Progenitor cell of endocrine pancreas (in vitro differentiated cells): ENCODE data around the gene TMEM120A. TPM values are rescaled to one million over a fixed set of nuclear protein-coding genes. Genes with fewer than 3 reads are reported as not detected.

ENCODE experiments used
- DNase-seq: peaks from one replicate; pipeline ENCODE4 v3.0.0; 2021; ENCODE audit warnings: low spot score; ENCODE audit not compliant: unreplicated experiment
- H3K27ac Mint-ChIP-seq: 2 replicates; pipeline ENCODE4 v1.8.0; 2021; ENCODE audit warnings: mild to moderate bottlenecking, moderate library complexity, mixed read lengths
- H3K27me3 Mint-ChIP-seq: 2 replicates; pipeline ENCODE4 v1.8.0; 2021; ENCODE audit warnings: mixed read lengths
- H3K36me3 Mint-ChIP-seq: 2 replicates; pipeline ENCODE4 v1.8.0; 2022; ENCODE audit warnings: mixed read lengths; ENCODE audit not compliant: insufficient read depth
- H3K4me1 Mint-ChIP-seq: 2 replicates; pipeline ENCODE4 v1.8.0; 2021; ENCODE audit warnings: low read depth, mixed read lengths
- H3K4me3 Mint-ChIP-seq: 2 replicates; pipeline ENCODE4 v1.8.0; 2021; ENCODE audit warnings: low read depth, mild to moderate bottlenecking, moderate library complexity, mixed read lengths
- H3K9me3 Mint-ChIP-seq: 2 replicates; pipeline ENCODE4 v1.8.0; 2021; ENCODE audit warnings: low read depth, mixed read lengths
- total RNA-seq: library from RNA; stranded (reverse); gene quantifications from 2 replicates; pipeline ENCODE4 v1.2.1, GENCODE V29; 2021
- TF ChIP-seq, protein P1 (sequence below): fragments of 200-600 bp; sonication (generic); IDR thresholded peaks from one replicate; pipeline ENCODE4 v1.5.0; 2021; ENCODE audit warnings: antibody characterized with exemption, mild to moderate bottlenecking; ENCODE audit not compliant: unreplicated experiment

The TMEM120A gene
- total RNA-seq, 1 donor from 2014 or later = 35.7 TPM

DNA sequence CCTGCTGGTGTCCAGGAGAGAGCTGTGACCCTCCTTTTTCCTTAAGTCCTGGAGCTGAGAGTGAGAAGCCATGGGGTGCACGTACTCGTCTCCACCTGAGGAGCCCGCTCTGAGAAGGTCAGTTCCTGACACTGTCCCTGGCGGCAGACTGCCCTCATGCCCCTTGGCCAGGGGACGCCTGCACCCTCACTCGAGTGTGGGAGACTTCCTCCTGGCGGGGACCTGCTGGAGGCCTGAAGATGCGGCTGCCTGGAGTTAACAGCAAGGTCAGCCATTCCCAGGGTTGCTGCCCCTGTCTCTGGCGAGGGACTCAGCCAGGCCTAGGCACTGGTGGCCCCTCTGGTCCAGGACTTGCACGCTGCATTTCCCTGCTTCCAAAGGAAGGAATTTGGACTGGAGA, 26.4 kb downstream of the TMEM120A start:
- no peak for DNase-seq
- TF ChIP-seq, protein P1, sequence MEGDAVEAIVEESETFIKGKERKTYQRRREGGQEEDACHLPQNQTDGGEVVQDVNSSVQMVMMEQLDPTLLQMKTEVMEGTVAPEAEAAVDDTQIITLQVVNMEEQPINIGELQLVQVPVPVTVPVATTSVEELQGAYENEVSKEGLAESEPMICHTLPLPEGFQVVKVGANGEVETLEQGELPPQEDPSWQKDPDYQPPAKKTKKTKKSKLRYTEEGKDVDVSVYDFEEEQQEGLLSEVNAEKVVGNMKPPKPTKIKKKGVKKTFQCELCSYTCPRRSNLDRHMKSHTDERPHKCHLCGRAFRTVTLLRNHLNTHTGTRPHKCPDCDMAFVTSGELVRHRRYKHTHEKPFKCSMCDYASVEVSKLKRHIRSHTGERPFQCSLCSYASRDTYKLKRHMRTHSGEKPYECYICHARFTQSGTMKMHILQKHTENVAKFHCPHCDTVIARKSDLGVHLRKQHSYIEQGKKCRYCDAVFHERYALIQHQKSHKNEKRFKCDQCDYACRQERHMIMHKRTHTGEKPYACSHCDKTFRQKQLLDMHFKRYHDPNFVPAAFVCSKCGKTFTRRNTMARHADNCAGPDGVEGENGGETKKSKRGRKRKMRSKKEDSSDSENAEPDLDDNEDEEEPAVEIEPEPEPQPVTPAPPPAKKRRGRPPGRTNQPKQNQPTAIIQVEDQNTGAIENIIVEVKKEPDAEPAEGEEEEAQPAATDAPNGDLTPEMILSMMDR = no peak
- peaks cover 6% of the 10 kb centered on the region for H3K36me3 Mint-ChIP-seq
- no peak overlapping the region for H3K27ac Mint-ChIP-seq
- H3K9me3 Mint-ChIP-seq = no peaks in the 10 kb centered on the region
- H3K4me3 Mint-ChIP-seq = no peak overlapping the region
- no peaks in the 10 kb centered on the region for H3K27me3 Mint-ChIP-seq
- H3K4me1 Mint-ChIP-seq = peaks cover 11% of the 10 kb centered on the region

DNA sequence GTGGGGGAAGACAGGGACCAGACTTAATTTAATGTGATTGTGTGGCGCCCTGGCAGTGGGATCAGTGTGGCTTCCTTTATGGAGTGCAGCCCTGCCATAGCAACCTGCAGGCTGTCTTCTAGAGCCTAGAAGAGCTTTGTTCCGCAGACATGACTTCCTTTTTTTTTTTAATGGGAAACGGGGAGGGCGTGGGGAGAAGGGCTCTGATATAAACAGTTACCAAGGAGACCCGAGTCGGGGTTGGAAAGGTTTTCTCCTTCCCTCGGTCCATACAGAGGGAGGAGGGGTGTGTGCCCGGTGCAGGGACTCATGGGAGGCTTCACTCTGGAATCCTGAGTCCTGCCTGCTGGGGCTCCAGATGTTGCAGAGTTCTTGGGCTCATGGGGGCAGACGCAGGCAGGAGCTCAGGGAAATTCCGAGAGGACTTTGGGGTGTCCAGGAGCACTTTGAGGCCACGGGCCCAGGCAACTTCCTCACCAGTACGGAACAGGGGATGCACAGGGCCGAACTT, 26.9 kb downstream of the TMEM120A start:
- no peak for DNase-seq
- H3K4me1 Mint-ChIP-seq = peaks cover 13% of the 10 kb centered on the region
- H3K4me3 Mint-ChIP-seq = no peak overlapping the region
- H3K27ac Mint-ChIP-seq = no peak overlapping the region
- H3K27me3 Mint-ChIP-seq = no peaks in the 10 kb centered on the region
- H3K36me3 Mint-ChIP-seq = peaks cover 11% of the 10 kb centered on the region
- TF ChIP-seq, protein P1 = no peak
- no peaks in the 10 kb centered on the region for H3K9me3 Mint-ChIP-seq

GRCh38 chr7:75967055-75967454, 27.3 kb downstream of the TMEM120A start:
- Mint-ChIP-seq H3K4me1 (peaks cover 12% of the 10 kb centered on the region), H3K27me3 (no peaks in the 10 kb centered on the region), H3K36me3 (peaks cover 9% of the 10 kb centered on the region), H3K9me3 (no peaks in the 10 kb centered on the region), H3K27ac (no peak overlapping the region), H3K4me3 (no peak overlapping the region)
- TF ChIP-seq, protein P1 = no peak
- DNase-seq = no peak

DNA sequence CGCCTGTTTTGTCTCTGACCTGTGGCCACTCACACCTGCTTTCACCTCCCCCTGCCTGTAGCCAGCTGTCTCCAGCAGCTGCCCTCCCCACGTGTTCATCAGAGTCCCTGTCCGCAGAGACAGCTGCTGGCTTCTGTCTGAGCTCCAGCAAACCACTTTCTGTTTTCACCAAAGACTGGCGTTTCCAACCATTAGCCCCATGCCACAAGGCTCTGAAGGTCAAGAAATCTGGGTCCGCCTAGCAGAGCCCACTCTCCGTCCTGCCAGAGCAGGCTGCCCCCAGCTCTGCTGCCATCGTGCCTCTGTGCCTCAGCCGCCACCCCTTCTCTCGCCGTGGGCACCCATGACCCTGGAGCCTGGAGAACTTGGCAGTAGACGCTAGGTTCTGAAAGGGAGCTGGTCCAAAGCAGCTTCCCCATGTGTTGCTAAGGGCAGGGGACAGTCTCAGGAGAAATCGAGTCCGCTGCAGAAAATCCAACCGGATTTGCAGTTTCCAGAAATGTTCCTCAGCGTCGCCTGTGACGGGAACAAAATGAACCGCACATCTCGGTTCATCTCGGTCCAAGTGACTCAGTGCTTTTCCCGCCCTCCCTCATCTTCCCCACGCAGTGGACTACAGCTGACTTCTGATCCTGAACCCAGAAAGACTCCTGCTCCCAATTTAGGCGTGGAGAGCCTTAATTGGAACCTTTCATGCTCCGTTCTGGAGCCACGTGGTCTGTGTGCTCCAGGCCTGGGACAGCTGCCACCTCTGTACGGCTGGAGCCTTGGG, 28.0 kb downstream of the TMEM120A start:
- no peaks in the 10 kb centered on the region for H3K9me3 Mint-ChIP-seq
- no peak overlapping the region for H3K4me3 Mint-ChIP-seq
- no peak overlapping the region for H3K27ac Mint-ChIP-seq
- H3K36me3 Mint-ChIP-seq = peaks cover 12% of the 10 kb centered on the region
- no peaks in the 10 kb centered on the region for H3K27me3 Mint-ChIP-seq
- peaks cover 5% of the 10 kb centered on the region for H3K4me1 Mint-ChIP-seq
- DNase-seq = no peak
- TF ChIP-seq, protein P1 = no peak

- no peaks in the 10 kb centered on the region for H3K27me3 Mint-ChIP-seq
- H3K27ac Mint-ChIP-seq = peak overlapping the region; percentile 13
- TF ChIP-seq, protein P1 = no peak
- H3K4me3 Mint-ChIP-seq = no peak overlapping the region
- peaks cover 13% of the 10 kb centered on the region for H3K36me3 Mint-ChIP-seq
- H3K9me3 Mint-ChIP-seq = no peaks in the 10 kb centered on the region
- DNase-seq = no peak
- peaks cover 3% of the 10 kb centered on the region for H3K4me1 Mint-ChIP-seq
Measured at GRCh38 chr7:75965617-75966016, 28.8 kb downstream of the TMEM120A start.
